Measurements from ENCODE around the gene DYNC2H1. TPM values are rescaled to one million over a fixed set of nuclear protein-coding genes. Genes with fewer than 3 reads are reported as not detected.

Gene DYNC2H1
- total RNA-seq, 4 donors from 2014 or later = 37.8 to 43.1 (median 38.8) TPM

- H3K36me3 ChIP-seq = peaks cover 0 to 37% (median 0%) of the 10 kb centered on the region in 3 donors
- H3K4me3 ChIP-seq = no peak overlapping the region
- WGBS, 2 donors = 82 to 94% methylated on average over 6 of the region's 6 CpGs
- H3K4me1 ChIP-seq = no peaks in the 10 kb centered on the region
- no peak for TF ChIP-seq CTCF (IDR thresholded peaks at IDR 0.05)
- TF ChIP-seq EP300 (IDR thresholded peaks at IDR 0.05) = no peak
- no peak for TF ChIP-seq POLR2A (IDR thresholded peaks at IDR 0.05)
- no peaks in the 10 kb centered on the region for H3K27me3 ChIP-seq
- no peaks in the 10 kb centered on the region for H3K9me3 ChIP-seq
- no peak overlapping the region for H3K27ac ChIP-seq
- DNase-seq (ENCODE audit: low spot score in 2 of 2) = no peak
These were observed 223.2 kb downstream of the DYNC2H1 start for GRCh38 chr11:103332409-103332808.

- no peak for TF ChIP-seq CTCF (IDR thresholded peaks at IDR 0.05)
- TF ChIP-seq EP300 (IDR thresholded peaks at IDR 0.05) = no peak
- no peak for TF ChIP-seq POLR2A (IDR thresholded peaks at IDR 0.05)
- no peak overlapping the region for H3K27ac ChIP-seq
- WGBS, 2 donors = 86% methylated on average over 2 of the region's 2 CpGs; no CpG with 5 or more reads in 1 of the 2 donors
- H3K4me1 ChIP-seq = no peaks in the 10 kb centered on the region
- H3K36me3 ChIP-seq = peaks cover 0 to 19% (median 0%) of the 10 kb centered on the region in 3 donors
- no peaks in the 10 kb centered on the region for H3K9me3 ChIP-seq
- H3K4me3 ChIP-seq = no peak overlapping the region
- no peak for DNase-seq (ENCODE audit: low spot score in 2 of 2)
- no peaks in the 10 kb centered on the region for H3K27me3 ChIP-seq
These were observed 229.6 kb downstream of the DYNC2H1 start for GRCh38 chr11:103338621-103339484.

- WGBS, 2 donors = 65 to 98% methylated on average over 6 of the region's 6 CpGs
- Histone ChIP-seq H3K9me3 (no peaks in the 10 kb centered on the region), H3K36me3 (peaks cover 0 to 19% (median 0%) of the 10 kb centered on the region in 3 donors), H3K27me3 (no peaks in the 10 kb centered on the region), H3K4me1 (no peaks in the 10 kb centered on the region), H3K27ac (no peak overlapping the region), H3K4me3 (no peak overlapping the region)
- DNase-seq (ENCODE audit: low spot score in 2 of 2) = no peak
- TF ChIP-seq EP300 (IDR thresholded peaks at IDR 0.05) (no peak), CTCF (IDR thresholded peaks at IDR 0.05) (no peak), POLR2A (IDR thresholded peaks at IDR 0.05) (no peak)
These were observed 230.2 kb downstream of the DYNC2H1 start for GRCh38 chr11:103339485-103339857.

- H3K36me3 ChIP-seq = peaks cover 0 to 19% (median 0%) of the 10 kb centered on the region in 3 donors
- H3K9me3 ChIP-seq = no peaks in the 10 kb centered on the region
- TF ChIP-seq EP300 (IDR thresholded peaks at IDR 0.05) (no peak), CTCF (IDR thresholded peaks at IDR 0.05) (no peak), POLR2A (IDR thresholded peaks at IDR 0.05) (no peak)
- no peak overlapping the region for H3K4me3 ChIP-seq
- H3K4me1 ChIP-seq = no peaks in the 10 kb centered on the region
- 18 to 26% methylated on average over 1 of the region's 1 CpG for WGBS, 2 donors
- no peak overlapping the region for H3K27ac ChIP-seq
- H3K27me3 ChIP-seq = no peaks in the 10 kb centered on the region
- DNase-seq (ENCODE audit: low spot score in 2 of 2) = no peak
These were observed 231.7 kb downstream of the DYNC2H1 start for GRCh38 chr11:103340956-103341355.

- no peak for DNase-seq (ENCODE audit: low spot score in 2 of 2)
- H3K27ac ChIP-seq = no peak overlapping the region
- TF ChIP-seq CTCF (IDR thresholded peaks at IDR 0.05) (no peak), EP300 (IDR thresholded peaks at IDR 0.05) (no peak), POLR2A (IDR thresholded peaks at IDR 0.05) (no peak)
- peaks cover 0 to 7% (median 0%) of the 10 kb centered on the region in 3 donors for H3K36me3 ChIP-seq
- WGBS, 2 donors = 33 to 90% methylated on average over 4 of the region's 4 CpGs
- H3K4me1 ChIP-seq = no peaks in the 10 kb centered on the region
- H3K4me3 ChIP-seq = no peak overlapping the region
- peaks cover 0 to 3% (median 0%) of the 10 kb centered on the region in 4 donors for H3K9me3 ChIP-seq
- H3K27me3 ChIP-seq = no peaks in the 10 kb centered on the region
These were observed 235.7 kb downstream of the DYNC2H1 start for GRCh38 chr11:103344886-103345285.
